ENCODE results near the gene MYO18A.

DNA sequence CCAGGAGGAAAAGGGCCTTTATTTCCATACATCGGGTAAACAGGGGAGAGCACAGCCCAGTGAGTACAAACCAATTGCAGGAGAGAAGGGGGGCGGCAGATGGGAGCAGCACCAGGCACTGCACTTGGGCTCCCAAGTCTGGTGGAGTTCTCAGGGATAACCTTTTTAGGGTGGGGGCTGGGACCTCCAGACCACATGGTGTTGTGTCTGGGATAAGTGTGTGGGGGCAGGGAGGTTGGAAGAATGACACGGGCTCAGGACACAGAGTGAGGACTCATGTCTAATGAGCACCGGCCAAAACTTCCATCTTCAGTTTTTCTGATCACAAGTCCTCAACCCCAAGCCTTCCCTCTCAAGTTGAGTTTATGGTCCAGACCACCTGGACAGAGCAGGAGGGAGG is 106.7 kb downstream of the MYO18A start:
- TF ChIP-seq, protein P1, sequence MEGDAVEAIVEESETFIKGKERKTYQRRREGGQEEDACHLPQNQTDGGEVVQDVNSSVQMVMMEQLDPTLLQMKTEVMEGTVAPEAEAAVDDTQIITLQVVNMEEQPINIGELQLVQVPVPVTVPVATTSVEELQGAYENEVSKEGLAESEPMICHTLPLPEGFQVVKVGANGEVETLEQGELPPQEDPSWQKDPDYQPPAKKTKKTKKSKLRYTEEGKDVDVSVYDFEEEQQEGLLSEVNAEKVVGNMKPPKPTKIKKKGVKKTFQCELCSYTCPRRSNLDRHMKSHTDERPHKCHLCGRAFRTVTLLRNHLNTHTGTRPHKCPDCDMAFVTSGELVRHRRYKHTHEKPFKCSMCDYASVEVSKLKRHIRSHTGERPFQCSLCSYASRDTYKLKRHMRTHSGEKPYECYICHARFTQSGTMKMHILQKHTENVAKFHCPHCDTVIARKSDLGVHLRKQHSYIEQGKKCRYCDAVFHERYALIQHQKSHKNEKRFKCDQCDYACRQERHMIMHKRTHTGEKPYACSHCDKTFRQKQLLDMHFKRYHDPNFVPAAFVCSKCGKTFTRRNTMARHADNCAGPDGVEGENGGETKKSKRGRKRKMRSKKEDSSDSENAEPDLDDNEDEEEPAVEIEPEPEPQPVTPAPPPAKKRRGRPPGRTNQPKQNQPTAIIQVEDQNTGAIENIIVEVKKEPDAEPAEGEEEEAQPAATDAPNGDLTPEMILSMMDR (conservative IDR thresholded peaks at IDR 0.05) = no peak
- TF ChIP-seq ZFX (IDR thresholded peaks at IDR 0.05) = no peak

Data from C4-2B (cell line).